ENCODE data around the gene CASP5.

DNA sequence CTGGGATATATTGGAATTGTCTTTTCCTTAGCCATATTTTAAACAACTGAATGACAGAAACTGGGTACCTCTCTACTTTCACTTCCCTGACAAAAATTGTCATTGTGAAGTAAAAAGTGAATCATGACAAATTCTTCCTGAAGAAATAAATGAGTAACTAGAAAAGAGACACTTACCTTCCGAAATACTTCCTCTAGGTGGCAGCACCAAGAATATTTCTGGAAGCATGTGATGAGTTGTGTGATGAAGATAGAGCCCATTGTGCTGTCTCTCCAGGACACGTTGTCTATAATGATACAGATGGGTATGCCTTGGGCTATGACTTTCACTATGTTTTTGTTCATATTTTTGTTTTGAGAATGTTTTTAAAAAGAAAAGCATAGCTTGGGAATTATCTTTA, 76.1 kb downstream of the CASP5 start:
- TF ChIP-seq, protein P1, sequence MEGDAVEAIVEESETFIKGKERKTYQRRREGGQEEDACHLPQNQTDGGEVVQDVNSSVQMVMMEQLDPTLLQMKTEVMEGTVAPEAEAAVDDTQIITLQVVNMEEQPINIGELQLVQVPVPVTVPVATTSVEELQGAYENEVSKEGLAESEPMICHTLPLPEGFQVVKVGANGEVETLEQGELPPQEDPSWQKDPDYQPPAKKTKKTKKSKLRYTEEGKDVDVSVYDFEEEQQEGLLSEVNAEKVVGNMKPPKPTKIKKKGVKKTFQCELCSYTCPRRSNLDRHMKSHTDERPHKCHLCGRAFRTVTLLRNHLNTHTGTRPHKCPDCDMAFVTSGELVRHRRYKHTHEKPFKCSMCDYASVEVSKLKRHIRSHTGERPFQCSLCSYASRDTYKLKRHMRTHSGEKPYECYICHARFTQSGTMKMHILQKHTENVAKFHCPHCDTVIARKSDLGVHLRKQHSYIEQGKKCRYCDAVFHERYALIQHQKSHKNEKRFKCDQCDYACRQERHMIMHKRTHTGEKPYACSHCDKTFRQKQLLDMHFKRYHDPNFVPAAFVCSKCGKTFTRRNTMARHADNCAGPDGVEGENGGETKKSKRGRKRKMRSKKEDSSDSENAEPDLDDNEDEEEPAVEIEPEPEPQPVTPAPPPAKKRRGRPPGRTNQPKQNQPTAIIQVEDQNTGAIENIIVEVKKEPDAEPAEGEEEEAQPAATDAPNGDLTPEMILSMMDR (IDR thresholded peaks at IDR 0.05), result peak; percentile 24 to 53 (median 27)
- TF ChIP-seq POLR2A (IDR thresholded peaks at IDR 0.05) (no peak), EP300 (IDR thresholded peaks at IDR 0.05) (no peak)

Data from tibial nerve (tissue), 4 donors.